DND-41 (cell line): ENCODE measurements around the gene PPIB.

ENCODE experiments used
- CTCF ChIP-seq: IDR thresholded peaks from 2 replicates; pipeline ENCODE4 v1.5.1; 2012; ENCODE audit warnings: borderline replicate concordance, low read length, moderate library complexity, mild to moderate bottlenecking; ENCODE audit not compliant: poor library complexity, severe bottlenecking; ENCODE audit errors: extremely low read depth
- EZH2 ChIP-seq: IDR thresholded peaks from 3 replicates; pipeline ENCODE4 v1.6.1; 2012; ENCODE audit warnings: borderline replicate concordance, low read depth, mild to moderate bottlenecking, moderate library complexity, low read length, inconsistent platforms; ENCODE audit not compliant: severe bottlenecking

- TF ChIP-seq CTCF = no peak
- no peak for TF ChIP-seq EZH2
Measured at GRCh38 chr15:64138331-64138941, 24.4 kb downstream of the PPIB start.
